Gastrocnemius medialis (tissue), 4 donors: ENCODE data around the gene MAP3K20.

Experiments used
- POLR2A ChIP-seq, 2 donors: fragments of 450-650 bp; IDR thresholded peaks; one replicate each; pipeline ENCODE4 v1.6.1; 2017; ENCODE audit warnings: antibody characterized with exemption in 2 of 2, mild to moderate bottlenecking in 2 of 2, moderate library complexity in 2 of 2
- TF ChIP-seq, protein P1 (sequence below), 5 experiments: fragments of 450-650 bp in 3 of 5; fragments of 200-600 bp in 2 of 5; sonication (generic) in 2 of 5; IDR thresholded peaks in 4 of 5; conservative IDR thresholded peaks in 1 of 5; 1 replicate in 4 of 5; 2 replicates in 1 of 5; pipeline ENCODE4 v1.5.1; 2016 to 2019; ENCODE audit warnings: antibody characterized with exemption in 5 of 5, mild to moderate bottlenecking in 3 of 5, moderate library complexity in 3 of 5

DNA sequence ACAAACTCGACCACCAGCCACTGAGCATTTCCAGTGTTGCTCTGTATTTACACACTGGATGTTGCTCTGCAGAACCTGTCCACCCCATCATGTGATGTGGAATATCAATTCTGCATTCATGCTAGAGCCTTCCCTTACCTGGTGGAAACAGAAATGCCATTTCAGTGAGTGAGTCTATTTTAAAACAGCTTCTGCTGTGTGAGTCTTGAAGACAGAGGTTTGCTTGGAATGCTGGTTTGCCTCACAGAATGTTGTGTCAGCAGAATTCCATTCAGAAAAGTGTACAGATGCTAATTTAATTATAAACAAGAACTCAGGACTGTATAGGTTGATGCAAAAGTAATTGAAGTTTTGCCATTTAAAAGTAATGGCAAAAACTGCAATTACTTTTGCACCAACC is 118.3 kb downstream of the MAP3K20 start:
- TF ChIP-seq, protein P1, sequence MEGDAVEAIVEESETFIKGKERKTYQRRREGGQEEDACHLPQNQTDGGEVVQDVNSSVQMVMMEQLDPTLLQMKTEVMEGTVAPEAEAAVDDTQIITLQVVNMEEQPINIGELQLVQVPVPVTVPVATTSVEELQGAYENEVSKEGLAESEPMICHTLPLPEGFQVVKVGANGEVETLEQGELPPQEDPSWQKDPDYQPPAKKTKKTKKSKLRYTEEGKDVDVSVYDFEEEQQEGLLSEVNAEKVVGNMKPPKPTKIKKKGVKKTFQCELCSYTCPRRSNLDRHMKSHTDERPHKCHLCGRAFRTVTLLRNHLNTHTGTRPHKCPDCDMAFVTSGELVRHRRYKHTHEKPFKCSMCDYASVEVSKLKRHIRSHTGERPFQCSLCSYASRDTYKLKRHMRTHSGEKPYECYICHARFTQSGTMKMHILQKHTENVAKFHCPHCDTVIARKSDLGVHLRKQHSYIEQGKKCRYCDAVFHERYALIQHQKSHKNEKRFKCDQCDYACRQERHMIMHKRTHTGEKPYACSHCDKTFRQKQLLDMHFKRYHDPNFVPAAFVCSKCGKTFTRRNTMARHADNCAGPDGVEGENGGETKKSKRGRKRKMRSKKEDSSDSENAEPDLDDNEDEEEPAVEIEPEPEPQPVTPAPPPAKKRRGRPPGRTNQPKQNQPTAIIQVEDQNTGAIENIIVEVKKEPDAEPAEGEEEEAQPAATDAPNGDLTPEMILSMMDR (IDR thresholded peaks at IDR 0.05 in 4 of 5, conservative IDR thresholded peaks at IDR 0.05 in 1 of 5) = no peak
- TF ChIP-seq POLR2A (IDR thresholded peaks at IDR 0.05) = no peak
